AG04450 (cell line): ENCODE measurements around the gene IZUMO4. TPM values are rescaled to one million over a fixed set of nuclear protein-coding genes. Genes with fewer than 3 reads are reported as not detected.

Experiments used
- CTCF ChIA-PET: fragments of 300-600, 350-600 bp; formaldehyde crosslinking; extraction: SDS; loops from one replicate; lab custom pipeline; 2022; ENCODE audit warnings: antibody characterized with exemption, inconsistent platforms; lab: Charles Lee
- POLR2A ChIA-PET: fragments of 350-600 bp; formaldehyde crosslinking; extraction: SDS; loops from one replicate; lab custom pipeline; 2021; ENCODE audit warnings: antibody characterized with exemption, inconsistent platforms; lab: Yijun Ruan, JAX
- DNase-seq: peaks from one replicate; pipeline ENCODE4 v3.0.0-alpha.2; 2011; ENCODE audit warnings: low read depth, low spot score
- H3K27ac ChIP-seq: one replicate; pipeline ENCODE4 v1.5.1; 2012; ENCODE audit warnings: low read depth, low read length, control low read depth
- H3K27me3 ChIP-seq: one replicate; pipeline ENCODE4 v1.6.0; 2012; ENCODE audit warnings: low read length; ENCODE audit not compliant: control insufficient read depth, insufficient read depth
- H3K4me3 ChIP-seq: 2 replicates; pipeline ENCODE4 v1.5.1; 2011; ENCODE audit warnings: mild to moderate bottlenecking, low read depth, low read length, control low read depth
- H3K9me3 ChIP-seq: 2 replicates; pipeline ENCODE4 v1.5.1; 2012; ENCODE audit warnings: low read length; ENCODE audit not compliant: control insufficient read depth, insufficient read depth
- polyA plus RNA-seq: library from polyadenylated mRNA; depleted of rRNA; stranded (reverse); fragments of >200 nt; gene quantifications from 2 replicates; pipeline ENCODE4 v1.2.3, GENCODE V29; 2011
- TF ChIP-seq, protein P1 (sequence below): IDR thresholded peaks from 2 replicates; pipeline ENCODE4 v1.5.1; 2011; ENCODE audit warnings: low read depth, low read length, control low read depth, inconsistent platforms

The IZUMO4 gene
- polyA plus RNA-seq, 1 experiment, result 0.56 TPM

DNA sequence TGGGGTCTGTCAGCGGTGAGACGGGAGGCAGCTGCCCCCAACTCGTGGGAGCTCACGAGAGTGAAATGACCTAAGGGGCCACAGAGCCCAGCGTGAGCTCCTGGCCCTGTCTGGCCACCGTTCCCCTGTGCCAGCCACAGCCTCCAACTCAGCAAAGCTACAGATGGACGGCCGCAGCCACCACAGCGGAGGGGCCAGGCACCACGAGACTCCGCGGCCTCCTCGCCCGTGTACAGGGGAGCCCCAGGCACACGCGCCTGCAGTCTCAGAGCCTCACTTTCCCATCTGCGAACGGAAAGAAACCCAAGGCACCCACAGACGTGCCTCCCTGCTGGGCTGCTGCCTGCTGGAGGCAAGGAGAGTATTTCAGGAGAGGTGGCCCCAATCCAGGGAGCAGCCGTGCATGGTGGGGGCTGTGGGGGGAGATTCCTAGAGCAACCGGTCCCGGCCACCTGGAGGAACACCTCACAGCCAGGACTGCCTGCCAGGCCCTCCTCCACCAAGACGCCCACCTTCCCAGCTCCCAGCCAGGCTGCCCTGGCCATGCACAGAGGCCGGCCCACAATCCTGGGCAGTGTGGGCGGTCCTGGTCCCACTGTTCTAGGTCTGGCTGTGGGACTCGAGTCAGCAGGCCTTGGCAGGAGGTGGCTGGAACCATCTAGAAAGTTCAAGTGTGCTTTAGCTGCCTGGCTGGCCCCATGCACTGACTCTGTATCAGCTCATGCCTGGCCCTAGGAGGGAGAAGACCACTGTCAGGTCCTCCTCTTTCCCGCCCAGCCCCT, 47.6 kb upstream of the IZUMO4 start:
- no peaks in the 10 kb centered on the region for H3K27me3 ChIP-seq
- ChIA-PET CTCF (interaction anchor here (0.8 kb wide), 1 partner anchor 21 kb away, joined by 3 read pairs; no protein-coding TSS in a partner anchor), POLR2A (interaction anchor here (1.0 kb wide), 1 partner anchor 11 kb away, joined by 4 read pairs; no protein-coding TSS in a partner anchor)
- no peaks in the 10 kb centered on the region; the same call in 1 of the 2 replicates for H3K9me3 ChIP-seq
- TF ChIP-seq, protein P1, sequence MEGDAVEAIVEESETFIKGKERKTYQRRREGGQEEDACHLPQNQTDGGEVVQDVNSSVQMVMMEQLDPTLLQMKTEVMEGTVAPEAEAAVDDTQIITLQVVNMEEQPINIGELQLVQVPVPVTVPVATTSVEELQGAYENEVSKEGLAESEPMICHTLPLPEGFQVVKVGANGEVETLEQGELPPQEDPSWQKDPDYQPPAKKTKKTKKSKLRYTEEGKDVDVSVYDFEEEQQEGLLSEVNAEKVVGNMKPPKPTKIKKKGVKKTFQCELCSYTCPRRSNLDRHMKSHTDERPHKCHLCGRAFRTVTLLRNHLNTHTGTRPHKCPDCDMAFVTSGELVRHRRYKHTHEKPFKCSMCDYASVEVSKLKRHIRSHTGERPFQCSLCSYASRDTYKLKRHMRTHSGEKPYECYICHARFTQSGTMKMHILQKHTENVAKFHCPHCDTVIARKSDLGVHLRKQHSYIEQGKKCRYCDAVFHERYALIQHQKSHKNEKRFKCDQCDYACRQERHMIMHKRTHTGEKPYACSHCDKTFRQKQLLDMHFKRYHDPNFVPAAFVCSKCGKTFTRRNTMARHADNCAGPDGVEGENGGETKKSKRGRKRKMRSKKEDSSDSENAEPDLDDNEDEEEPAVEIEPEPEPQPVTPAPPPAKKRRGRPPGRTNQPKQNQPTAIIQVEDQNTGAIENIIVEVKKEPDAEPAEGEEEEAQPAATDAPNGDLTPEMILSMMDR, result no peak
- peak overlapping the region; percentile 82 for H3K4me3 ChIP-seq
- no peak for DNase-seq
- H3K27ac ChIP-seq, result no peak overlapping the region

DNA sequence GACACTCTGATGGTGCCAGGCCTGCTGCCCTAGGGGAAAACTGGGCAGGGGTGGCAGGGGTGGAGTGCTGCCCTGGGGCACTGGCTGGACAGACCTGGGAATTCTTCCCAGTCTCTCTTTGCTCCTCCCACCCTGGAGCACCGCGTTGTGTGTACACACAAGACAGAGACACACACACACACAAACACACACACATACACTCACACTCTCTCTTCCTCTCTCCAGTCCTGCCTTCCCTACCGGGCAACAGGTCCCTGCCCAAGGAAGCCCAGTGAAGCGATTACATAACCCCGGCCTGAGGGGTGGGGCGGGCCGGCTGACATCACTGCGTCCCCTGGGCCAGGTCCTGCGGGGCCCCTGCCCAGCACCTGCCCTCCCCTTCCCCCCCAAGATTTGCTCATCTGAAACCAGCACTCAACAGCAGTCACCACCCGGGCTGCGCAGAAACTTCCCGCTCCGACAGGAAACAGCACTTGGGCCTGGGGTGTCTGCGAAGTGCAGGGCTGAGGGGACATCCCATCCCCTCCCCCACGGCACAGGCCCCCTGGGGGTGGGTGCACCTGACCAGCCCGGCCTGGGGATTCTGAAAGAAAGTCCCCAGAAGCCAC, 46.9 kb upstream of the IZUMO4 start:
- TF ChIP-seq, protein P1, result no peak
- no peak overlapping the region for H3K27ac ChIP-seq
- H3K4me3 ChIP-seq, result peak overlapping the region; percentile 82
- ChIA-PET CTCF (no interaction called here), POLR2A (interaction anchor here (0.6 kb wide), 1 partner anchor 77 kb away, joined by 5 read pairs; no protein-coding TSS in a partner anchor)
- no peaks in the 10 kb centered on the region; the same call in 1 of the 2 replicates for H3K9me3 ChIP-seq
- H3K27me3 ChIP-seq, result no peaks in the 10 kb centered on the region
- no peak for DNase-seq

DNA sequence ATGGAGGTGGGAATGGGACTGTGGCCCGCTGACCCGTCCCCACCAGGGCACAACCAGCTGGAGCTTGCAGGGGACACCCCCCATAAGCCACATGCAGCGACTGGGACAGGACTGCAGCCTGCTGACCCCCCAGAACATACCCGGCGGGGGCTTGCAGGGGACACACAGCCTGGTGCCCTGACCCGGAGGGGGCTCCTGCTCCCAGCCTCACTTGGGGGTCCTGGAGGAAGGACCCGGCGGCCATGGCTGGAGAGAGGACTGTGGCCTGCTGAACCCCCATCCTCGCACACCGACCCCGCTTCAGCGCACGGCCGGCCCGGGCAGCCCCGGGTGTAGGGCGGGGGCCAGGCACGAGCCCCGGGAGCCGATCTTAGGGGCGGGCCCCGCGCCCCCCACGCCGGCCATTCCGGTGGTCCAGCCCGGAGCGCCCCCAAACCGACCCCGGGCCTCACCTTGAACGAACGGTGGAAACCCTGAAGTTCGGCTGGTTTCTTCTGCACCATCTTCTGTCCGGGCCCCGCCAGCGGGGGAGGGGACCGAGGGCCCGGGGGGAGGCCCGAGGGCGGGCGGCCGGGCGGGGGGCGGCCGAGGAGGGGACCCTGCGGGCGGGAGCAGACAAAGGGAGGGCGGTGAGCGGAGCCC, 46.2 kb upstream of the IZUMO4 start:
- no peaks in the 10 kb centered on the region for H3K27me3 ChIP-seq
- no peaks in the 10 kb centered on the region; the same call in 1 of the 2 replicates for H3K9me3 ChIP-seq
- DNase-seq, result no peak
- CTCF ChIA-PET, result no interaction called here
- H3K4me3 ChIP-seq, result peak overlapping the region; percentile 82
- TF ChIP-seq, protein P1, result no peak
- POLR2A ChIA-PET, result interaction anchor here (0.6 kb wide), 1 partner anchor 78 kb away, joined by 5 read pairs; no protein-coding TSS in a partner anchor
- no peak overlapping the region for H3K27ac ChIP-seq

- CTCF ChIA-PET, result interaction anchor here (0.6 to 1.2 kb wide), 3 partner anchors 9 to 106 kb away, joined by 3 to 7 read pairs (median 4); no protein-coding TSS in a partner anchor
- H3K27ac ChIP-seq, result no peak within 1 kb of the TSS
- H3K27me3 ChIP-seq, result no peaks in the 10 kb centered on the region
- H3K9me3 ChIP-seq, result no peaks in the 10 kb centered on the region; the same call in 1 of the 2 replicates
- peak within 1 kb of the TSS; percentile 82 for H3K4me3 ChIP-seq
- TF ChIP-seq, protein P1, result peak; percentile 47
- POLR2A ChIA-PET, result interaction anchor here (0.5 to 0.8 kb wide), 3 partner anchors 9 to 16 kb away, joined by 3 to 7 read pairs (median 3); no protein-coding TSS in a partner anchor
- DNase-seq, result peak; percentile 66
Measured at GRCh38 chr19:2050991-2051772, 45.5 kb upstream of the IZUMO4 start, which contains the start of gene MKNK2. MKNK2 (minus strand) TSS chr19:2051244; CDS start chr19:2050851, 393 bp downstream.
